Stromal cell of bone marrow (primary cell): ENCODE measurements around the gene CTNNA3.

Experiments
- DNase-seq: peaks from one replicate; pipeline ENCODE4 v3.0.0-alpha.2; 2012; ENCODE audit warnings: low read depth

CTNNA3 gene

GRCh38 chr10:66809402-66809801 is 886.6 kb downstream of the CTNNA3 start:
- no peak for DNase-seq

GRCh38 chr10:66805612-66806011 is 890.4 kb downstream of the CTNNA3 start:
- DNase-seq: no peak

- DNase-seq: no peak
Observed at GRCh38 chr10:66804962-66805361, 891.0 kb downstream of the CTNNA3 start.

- DNase-seq: no peak
Observed at GRCh38 chr10:66803174-66803573, 892.8 kb downstream of the CTNNA3 start.

DNA sequence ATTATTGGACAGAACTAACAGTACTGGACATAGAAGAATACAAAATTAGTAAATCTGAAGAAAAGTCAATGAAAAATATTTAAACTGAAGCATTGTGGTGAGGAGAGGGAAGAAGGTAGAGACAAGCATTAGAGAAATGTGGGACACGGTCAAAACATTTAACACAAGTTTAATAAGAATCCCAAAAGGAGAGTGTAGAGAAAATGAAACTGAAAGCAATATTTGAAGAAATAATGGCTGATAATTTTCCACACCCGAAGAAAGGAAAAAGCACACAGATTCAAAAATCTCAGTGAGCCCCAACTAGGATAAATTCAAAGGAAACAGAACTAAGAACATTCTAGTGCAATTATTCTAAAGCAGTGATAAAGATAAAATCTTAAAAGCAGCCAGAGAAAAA is 896.5 kb downstream of the CTNNA3 start:
- DNase-seq: no peak

- DNase-seq: no peak
Observed at GRCh38 chr10:66795866-66796265, 900.1 kb downstream of the CTNNA3 start.

DNA sequence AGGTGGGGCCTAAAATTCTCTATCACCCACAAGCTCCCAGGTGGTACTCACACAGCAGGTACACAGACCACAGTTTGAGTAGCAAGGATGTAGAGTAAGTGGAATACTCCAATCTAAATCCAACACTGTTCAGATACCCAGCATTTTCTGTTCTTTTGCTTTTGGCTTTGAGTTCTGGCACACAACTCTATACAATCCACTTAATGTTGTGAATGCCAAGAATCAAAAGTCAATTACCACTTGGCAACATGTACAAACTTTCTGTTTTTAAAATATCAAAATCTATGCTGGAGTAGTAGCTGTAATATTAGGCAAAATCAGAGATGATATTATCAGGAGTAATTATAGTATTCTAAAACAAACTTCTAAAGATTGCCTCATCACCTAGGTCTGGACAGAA is 903.6 kb downstream of the CTNNA3 start:
- no peak for DNase-seq

- no peak for DNase-seq
Observed at GRCh38 chr10:66788178-66788987, 907.6 kb downstream of the CTNNA3 start.

DNA sequence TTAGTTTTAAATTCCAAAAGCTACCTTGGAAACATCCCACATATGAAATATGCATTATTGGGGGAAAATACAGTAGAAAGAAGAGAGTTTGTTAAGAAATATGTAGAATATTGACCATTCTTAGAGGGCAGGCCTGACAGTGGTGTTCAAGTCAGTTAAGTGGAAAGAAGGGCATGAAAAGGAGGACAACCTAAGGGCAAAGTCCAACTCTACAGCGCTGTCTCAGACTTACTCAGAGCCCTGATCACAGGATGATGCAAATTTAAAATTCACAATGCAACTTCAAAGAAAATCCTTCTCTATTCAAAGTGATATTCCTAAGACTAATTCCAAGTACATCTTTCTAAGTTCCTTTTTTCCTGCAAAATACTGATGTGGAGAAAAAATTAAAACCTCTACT is 909.3 kb downstream of the CTNNA3 start:
- DNase-seq: no peak

DNA sequence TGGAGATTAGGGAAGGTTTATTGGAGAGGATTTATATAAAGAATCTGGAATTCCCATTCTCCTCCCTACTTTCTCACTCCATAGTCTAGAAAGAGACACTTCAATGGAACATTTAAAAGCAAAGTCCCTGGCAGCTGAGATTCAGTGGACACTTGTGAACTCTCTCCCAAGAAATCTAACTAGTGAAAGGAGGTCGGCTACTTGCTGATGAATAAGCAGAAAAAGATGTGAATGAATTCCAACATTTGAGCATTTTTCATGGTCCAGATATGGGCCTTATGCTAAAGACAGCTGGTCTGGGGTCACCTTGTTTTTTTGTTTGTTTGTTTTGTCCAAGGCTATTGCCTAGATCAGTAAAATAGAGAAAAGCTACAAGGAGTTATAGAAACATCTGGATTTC is 911.2 kb downstream of the CTNNA3 start:
- no peak for DNase-seq

GRCh38 chr10:66783316-66783715 is 912.7 kb downstream of the CTNNA3 start:
- peak; percentile 38 for DNase-seq

DNA sequence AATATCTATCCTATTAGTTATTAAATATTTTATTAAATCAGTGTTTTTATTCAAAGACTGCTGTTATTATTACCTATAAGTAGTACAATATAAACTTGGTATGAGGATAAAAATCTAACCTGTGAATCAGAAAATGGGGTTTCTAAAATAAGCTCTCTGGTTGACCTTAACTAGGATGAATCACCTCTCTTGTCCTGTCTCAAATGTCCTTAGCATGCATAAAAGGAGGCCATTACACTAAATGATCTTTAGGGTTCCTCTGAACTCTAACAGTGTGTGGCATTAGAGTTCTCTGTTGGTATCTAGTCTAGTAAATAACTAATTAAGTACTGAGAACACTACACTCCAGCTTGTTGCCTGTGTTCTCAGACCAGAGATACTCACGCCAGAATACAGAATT is 913.2 kb downstream of the CTNNA3 start:
- DNase-seq: no peak

DNA sequence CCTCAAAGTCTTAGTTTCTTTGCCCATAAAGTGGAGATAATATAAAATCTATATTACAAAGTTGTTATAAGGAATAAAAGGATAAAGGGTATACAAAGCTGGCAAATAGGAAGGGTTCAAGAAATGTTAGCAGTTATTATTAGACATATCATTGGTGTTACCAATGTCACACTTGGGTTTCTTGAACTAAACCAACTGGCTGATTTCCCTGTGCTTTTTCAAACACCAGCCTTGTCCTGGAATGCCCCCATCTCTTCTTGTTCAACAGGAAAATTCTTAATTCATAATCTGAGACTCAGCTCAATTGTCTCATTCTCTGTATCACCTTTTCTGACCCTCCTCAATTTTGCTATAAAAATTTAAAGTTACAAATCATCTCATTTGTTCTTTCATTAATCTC is 913.9 kb downstream of the CTNNA3 start:
- DNase-seq: no peak

DNA sequence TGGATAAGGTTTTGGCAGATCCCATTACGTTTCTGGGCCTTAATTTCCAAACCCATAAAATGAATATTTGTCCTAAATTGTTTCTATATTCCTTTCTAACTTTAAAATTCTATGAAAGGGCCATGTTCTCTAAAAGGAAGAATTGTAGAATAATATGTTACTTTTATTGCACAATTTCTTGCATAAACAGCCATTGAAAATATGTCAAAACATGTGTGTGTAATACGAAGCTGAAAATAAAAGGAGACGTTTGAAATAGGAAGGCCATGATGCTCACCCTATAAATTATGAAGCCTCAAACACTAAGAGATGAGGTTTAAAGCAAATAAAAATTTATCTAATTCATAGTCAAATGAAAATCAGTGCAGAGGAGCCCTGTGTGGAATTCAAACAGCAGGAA is 915.2 kb downstream of the CTNNA3 start:
- DNase-seq: no peak

- DNase-seq: no peak
Observed at GRCh38 chr10:66778351-66778750, 917.6 kb downstream of the CTNNA3 start.

DNA sequence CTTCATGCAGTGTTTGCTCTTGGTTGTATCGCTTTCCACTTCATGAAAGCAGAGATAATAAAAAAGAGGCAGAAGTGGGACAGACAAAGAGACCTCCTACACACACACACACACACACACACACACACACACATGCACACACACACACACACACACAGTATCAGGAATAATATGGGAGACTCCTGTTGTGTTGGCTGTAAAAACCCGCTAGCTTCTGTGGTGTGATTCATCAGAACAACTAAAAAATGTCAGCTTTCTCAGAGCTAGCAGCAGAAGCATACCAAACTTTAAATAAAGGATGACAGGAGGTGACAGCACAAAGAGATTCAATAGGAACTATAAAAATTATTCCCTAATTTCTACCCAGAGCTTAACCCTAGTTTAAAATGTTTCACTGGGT is 918.3 kb downstream of the CTNNA3 start:
- DNase-seq: no peak

DNA sequence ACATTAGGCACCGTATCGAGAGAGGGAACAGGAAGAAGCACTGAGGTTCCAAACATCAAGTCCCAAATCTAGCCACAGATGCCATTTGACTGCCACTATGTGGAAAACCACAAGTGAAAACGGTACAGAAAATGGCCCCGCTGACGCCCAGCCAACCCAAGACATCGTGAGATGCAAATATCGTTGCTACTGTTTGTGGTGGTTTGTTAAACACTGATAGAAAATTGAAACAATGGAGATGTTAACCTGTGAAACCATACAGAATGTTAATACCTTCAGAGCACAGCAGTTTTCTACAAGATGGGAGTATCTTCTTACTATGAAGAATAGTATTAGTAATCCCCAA is 922.5 kb downstream of the CTNNA3 start:
- DNase-seq: no peak

DNA sequence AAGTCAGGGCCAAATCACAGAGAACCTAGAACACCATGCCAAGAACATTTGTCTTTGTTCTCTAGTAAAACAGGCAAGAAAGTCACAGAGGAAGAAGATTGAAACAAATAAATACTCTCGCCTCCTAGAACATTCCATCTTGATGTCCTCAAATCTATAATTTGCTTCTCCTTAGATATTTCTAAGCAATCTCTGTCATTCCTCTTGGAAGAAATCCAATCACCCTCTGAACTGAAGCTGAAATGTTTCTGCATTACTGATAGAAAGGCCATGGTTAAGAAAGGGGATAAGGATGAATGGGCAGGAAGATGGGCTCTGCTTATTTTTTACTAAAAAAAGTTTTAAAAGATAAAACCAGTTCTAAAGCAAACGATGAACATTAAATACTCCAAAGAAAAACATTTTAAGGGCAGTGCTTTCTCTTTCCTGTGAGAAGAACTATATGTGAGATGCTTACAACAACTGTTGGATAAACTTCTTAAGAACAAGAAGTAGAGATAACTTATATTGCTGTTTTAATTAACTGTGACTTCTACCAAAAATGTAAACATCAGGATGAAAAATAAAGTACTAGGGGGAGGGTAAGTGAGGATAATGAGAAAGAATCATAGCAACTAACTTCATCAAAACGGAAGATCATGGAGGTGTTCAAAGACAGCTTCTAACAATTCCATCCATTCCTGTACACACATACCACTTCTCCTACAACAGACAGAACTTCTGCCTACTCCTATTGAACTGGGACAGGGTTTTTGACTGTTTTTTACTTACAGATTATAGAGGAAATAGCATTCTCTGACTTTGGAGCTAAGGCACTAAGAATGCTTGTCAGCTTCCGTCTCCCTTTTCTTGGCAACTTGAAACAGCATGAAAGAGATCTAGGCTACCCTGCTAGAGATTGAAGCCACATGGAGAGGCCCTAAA is 923.2 kb downstream of the CTNNA3 start:
- DNase-seq: no peak

DNA sequence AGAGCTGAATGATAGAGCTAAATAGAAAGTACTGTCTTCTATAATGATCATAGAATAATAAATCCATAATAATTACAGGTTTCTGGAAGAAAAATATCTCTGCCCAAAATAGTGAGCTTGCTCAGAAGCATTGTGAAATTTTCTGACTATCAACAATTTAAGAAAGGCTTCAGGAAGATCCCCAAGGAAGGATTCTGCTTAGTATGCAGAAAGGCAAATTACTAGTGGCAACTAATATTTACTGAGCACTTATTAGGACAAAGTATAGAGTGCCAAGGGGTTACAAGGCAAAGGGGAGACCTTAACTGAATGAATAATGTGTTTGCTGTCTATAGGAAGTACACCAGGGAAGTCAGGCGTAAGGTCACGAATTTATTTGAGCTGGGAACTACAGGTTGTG is 928.3 kb downstream of the CTNNA3 start:
- DNase-seq: no peak

- no peak for DNase-seq
Observed at GRCh38 chr10:66762218-66762729, 933.7 kb downstream of the CTNNA3 start.

GRCh38 chr10:66760941-66761340 is 935.1 kb downstream of the CTNNA3 start:
- no peak for DNase-seq

GRCh38 chr10:66755474-66755873 is 940.5 kb downstream of the CTNNA3 start:
- no peak for DNase-seq

GRCh38 chr10:66752714-66753113 is 943.3 kb downstream of the CTNNA3 start:
- DNase-seq: peak; percentile 11
